ENCODE measurements around the gene OR4X2. TPM values are rescaled to one million over a fixed set of nuclear protein-coding genes. Genes with fewer than 3 reads are reported as not detected.
"Not testable (repeated sequence)": the region's sequence is repeated elsewhere in the genome, so short reads cannot be mapped to it uniquely, and the experiment has no call there.

OR4X2 gene
- total RNA-seq, 1 experiment from 2014 or later, result not detected

- no peak for TF ChIP-seq ZBTB33 (IDR thresholded peaks at IDR 0.05; ENCODE audit: extremely low read depth, insufficient replicate concordance, low read length)
- no peak for TF ChIP-seq RAD21 (IDR thresholded peaks at IDR 0.05; ENCODE audit: low read depth)
- no peak for TF ChIP-seq EZH2 (IDR thresholded peaks at IDR 0.05)
- TF ChIP-seq TCF7L2 (IDR thresholded peaks at IDR 0.05; ENCODE audit: borderline replicate concordance, extremely low read depth, insufficient read depth, insufficient read length), result no peak
- no peak for TF ChIP-seq SRF (IDR thresholded peaks at IDR 0.05; ENCODE audit: low read depth)
Measured at GRCh38 chr11:48216510-48216909, 28.4 kb upstream of the OR4X2 start, which contains the start of gene OR4B1 (continued).

GRCh38 chr11:48228761-48229160 is 16.1 kb upstream of the OR4X2 start:
- no peak overlapping the region for H3K4me3 ChIP-seq (replicated peaks in 1 of 2; ENCODE audit: low read depth in 1 of 2, low read length in 2 of 2)
- POLR2A ChIA-PET, result no interaction called here

DNA sequence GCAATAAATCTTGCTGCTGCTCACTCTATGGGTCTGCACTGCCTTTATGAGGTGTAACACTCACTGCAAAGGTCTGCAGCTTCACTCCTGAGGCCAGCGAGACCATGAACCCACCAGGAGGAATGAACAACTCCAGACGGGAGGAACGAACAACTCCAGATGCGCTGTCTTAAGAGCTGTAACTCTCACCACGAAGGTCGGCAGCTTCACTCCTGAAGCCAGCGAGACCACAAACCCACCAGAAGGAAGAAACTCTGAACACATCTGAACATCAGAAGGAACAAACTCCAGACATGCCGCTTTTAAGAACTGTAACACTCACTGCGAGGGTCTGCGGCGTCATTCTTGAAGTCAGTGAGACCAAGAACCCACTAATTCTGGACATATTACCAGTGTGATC is 14.8 kb upstream of the OR4X2 start:
- H4K20me1 ChIP-seq (ENCODE audit: insufficient read depth); RAD21 ChIA-PET (ENCODE audit: low non-redundant PET in 1 of 2, low total read pairs in 2 of 2, uncharacterized antibody in 2 of 2, unreplicated experiment in 2 of 2); H3K27ac ChIP-seq (ENCODE audit: low read depth, low read length); H3K9ac ChIP-seq (ENCODE audit: low read length); H3K4me2 ChIP-seq (ENCODE audit: low read length); H3K27me3 ChIP-seq (ENCODE audit: insufficient read depth, low read length); H3K36me3 ChIP-seq (ENCODE audit: control insufficient read depth in 1 of 2, insufficient read depth in 2 of 2, low read length in 2 of 2); BruUV-seq (replicated peaks); H3K4me1 ChIP-seq (ENCODE audit: control insufficient read depth in 1 of 2, insufficient read depth in 2 of 2, low read length in 2 of 2); H3K4me3 ChIP-seq (replicated peaks in 1 of 2; ENCODE audit: low read depth in 1 of 2, low read length in 2 of 2); H3K79me2 ChIP-seq (ENCODE audit: insufficient read depth, low read length); DNase-seq (ENCODE audit: low read depth, low spot score); H3K9me2 ChIP-seq (ENCODE audit: insufficient read depth); CTCF ChIA-PET; intact Hi-C loops (cut with micrococcal nuclease); POLR2A ChIA-PET; H3K9me3 ChIP-seq (ENCODE audit: control insufficient read depth in 1 of 2, insufficient read depth in 1 of 2, low read depth in 1 of 2, low read length in 2 of 2); ATAC-seq; H2AFZ ChIP-seq (ENCODE audit: low read depth, low read length, poor library complexity, severe bottlenecking): not testable (repeated sequence)

More at GRCh38 chr11:48228761-48229160, 16.1 kb upstream of the OR4X2 start:
- ChIA-PET CTCF (no interaction called here), RAD21 (ENCODE audit: low non-redundant PET in 1 of 2, low total read pairs in 2 of 2, uncharacterized antibody in 2 of 2, unreplicated experiment in 2 of 2) (no interaction called here)
- DNase-seq (ENCODE audit: low read depth, low spot score), result no peak
- Histone ChIP-seq H3K9me2 (ENCODE audit: insufficient read depth) (no peaks in the 10 kb centered on the region), H3K27me3 (ENCODE audit: insufficient read depth, low read length) (no peaks in the 10 kb centered on the region), H4K20me1 (ENCODE audit: insufficient read depth) (no peaks in the 10 kb centered on the region), H3K4me2 (ENCODE audit: low read length) (no peak overlapping the region), H3K9me3 (ENCODE audit: control insufficient read depth in 1 of 2, insufficient read depth in 1 of 2, low read depth in 1 of 2, low read length in 2 of 2) (no peaks in the 10 kb centered on the region), H3K9ac (ENCODE audit: low read length) (no peak overlapping the region), H3K79me2 (ENCODE audit: insufficient read depth, low read length) (no peaks in the 10 kb centered on the region), H3K27ac (ENCODE audit: low read depth, low read length) (no peak overlapping the region), H3K4me1 (ENCODE audit: control insufficient read depth in 1 of 2, insufficient read depth in 2 of 2, low read length in 2 of 2) (no peaks in the 10 kb centered on the region), H2AFZ (ENCODE audit: low read depth, low read length, poor library complexity, severe bottlenecking) (no peak overlapping the region), H3K36me3 (ENCODE audit: control insufficient read depth in 1 of 2, insufficient read depth in 2 of 2, low read length in 2 of 2) (no peaks in the 10 kb centered on the region)
- BruUV-seq (replicated peaks), result no TSS peak
- intact Hi-C loops (cut with micrococcal nuclease), result no loop called here
- no peak for TF ChIP-seq CBX3 (IDR thresholded peaks at IDR 0.05; ENCODE audit: low read depth)
- no peak for TF ChIP-seq SIN3A (IDR thresholded peaks at IDR 0.05; ENCODE audit: low read depth)
- no peak for ATAC-seq

Measured in HCT116 (cell line).